8988T (cell line): ENCODE measurements around the gene CFAP74.

ENCODE experiments used
- DNase-seq: peaks from one replicate; pipeline ENCODE4 v3.0.0; 2011

Gene CFAP74

DNA sequence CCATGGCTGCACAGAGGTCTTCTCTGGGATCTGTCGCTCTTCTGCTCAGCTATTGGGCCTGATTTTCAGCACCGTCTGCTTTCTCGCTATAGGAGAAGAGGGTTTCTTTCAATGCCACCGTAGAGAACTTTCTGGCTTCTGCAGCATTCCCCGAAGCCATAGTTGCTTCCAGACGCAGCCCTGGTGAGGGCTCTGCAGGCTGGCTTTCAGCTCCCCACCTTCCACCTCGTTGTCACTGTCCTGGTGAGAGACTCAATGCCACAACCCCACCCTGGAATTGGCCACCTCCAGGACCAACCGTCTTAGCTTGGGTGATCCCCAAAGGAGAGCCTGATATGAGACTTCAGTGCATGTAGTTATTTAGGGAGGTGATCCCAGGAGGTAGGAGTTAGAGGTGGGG lies 34.6 kb upstream of the CFAP74 start:
- no peak for DNase-seq

- DNase-seq, result no peak
These were observed 33.9 kb upstream of the CFAP74 start for GRCh38 chr1:2037314-2037979.

DNA sequence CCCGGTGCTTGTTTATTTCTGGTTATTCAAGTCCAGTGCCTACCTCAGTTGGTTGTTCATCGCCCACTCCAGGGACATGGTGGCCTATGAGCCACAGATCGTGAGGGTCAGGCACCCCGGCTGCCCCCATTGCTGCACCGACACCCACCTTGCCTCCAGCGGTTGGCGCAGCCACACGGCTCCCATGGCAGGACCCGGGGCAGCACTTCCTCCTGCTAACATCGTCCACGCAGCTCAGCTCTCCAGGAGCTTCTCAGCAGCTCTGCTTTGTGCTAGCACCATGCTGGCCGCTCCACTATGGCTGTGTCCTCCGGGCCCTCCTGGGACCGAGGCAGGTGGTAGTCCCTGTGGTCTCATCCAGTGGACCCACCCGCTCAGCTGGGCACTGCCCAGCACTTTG lies 32.7 kb upstream of the CFAP74 start:
- no peak for DNase-seq

- no peak for DNase-seq
These were observed 29.6 kb upstream of the CFAP74 start for GRCh38 chr1:2033165-2033564.

DNA sequence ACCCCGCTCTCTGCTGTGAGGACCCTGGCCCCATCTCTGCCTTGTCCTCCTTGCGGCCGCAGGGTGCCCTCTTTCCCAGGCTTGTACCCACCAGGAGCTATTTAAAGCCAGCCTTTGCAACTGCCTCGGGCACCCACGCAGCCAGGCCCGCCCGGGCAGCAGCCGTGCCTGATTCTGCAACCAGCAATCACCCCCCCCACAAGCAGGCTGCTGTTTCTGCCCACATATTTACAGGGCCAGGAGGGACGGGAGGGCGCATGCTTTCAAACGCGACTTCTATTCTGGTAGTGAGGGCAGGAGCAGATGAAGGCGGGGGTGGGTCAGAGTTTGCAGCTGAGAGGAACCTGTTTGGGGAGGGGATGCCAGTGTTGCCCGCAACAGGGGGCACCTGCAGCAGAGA lies 29.2 kb upstream of the CFAP74 start:
- no peak for DNase-seq

DNA sequence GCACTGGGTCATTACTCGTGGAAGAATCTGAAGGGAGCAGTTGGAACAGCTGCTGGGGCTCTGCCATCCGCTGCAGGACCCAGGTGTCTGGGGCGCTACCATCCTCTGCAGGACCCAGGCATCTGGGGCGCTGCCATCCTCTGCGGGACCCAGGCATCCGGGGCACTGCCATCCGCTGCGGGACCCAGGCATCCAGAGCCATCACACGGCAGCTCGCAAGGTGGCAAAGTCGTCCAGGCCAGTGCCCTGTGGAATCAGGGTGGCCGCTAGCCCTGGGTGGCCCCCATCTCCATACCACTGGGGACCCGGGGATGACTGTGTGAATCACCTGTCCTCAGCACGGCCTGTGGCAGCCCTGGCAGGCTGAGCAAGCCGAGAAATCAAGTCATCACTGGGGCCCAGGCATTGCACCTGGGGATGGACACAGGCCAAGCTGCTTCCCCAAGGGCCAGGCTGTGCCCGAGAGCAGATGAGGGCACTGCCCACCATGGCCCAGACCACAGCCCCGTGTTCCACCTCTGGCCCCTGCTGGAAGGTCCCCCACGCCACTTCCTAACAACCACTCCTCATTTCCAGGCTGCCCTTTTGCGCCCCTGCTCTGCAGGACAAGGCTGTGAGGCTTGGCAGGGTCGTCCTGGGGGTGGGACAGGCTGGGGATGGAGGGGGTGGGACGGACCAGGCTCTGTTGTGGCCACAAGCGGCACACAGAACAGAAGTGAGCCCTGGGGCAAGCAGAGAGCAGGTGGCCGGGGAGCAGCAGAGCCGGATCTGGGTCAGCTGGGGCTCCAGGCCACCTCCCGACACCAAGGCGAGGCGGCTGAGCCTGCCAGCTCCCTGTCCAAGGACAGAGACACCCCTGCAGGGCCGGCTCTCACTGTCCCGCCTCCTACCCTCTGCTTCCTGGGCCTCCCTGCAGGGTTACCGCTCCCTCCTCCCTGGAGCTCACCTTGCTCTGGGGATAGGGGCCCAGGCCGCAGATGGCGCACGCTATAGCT lies 28.3 kb upstream of the CFAP74 start:
- DNase-seq, result no peak

DNA sequence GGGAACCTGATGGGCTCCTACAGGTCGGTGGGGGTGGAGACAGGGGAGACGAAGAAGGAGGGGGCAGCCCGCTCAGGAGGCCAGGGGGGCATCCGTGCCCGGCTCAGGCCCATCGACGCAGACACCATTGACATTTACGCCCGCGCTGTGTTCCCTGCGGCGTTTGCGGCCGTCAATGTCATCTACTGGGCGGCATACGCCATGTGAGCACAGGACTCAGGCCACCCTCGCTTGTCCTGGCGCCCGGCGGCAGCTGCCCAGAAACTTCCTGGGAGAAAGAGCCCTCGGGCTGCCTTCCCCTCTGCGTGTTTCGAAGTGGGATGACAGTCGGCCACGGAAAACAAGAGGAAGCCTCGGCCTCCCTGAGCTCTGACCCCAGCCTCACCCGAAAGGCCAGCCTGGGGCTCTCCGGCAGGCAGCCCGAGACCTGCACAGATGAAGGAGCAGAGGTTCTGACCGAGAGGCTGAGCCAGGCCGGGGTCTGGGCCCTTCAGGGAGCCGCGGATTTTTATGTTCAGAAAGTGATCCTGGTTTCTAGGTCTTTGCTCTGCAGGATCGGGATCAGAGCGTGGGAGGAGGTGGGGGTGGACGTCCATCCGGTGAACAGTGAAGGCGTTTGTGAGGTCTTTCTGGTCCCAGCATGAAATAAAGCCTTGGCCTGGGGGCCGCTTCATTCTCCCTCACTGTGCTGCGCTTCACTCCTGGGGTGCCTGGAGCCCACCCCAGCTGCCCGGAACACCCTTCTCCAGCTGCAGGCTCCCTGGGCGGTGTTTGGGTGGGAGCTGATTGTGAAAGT lies 26.7 kb upstream of the CFAP74 start:
- no peak for DNase-seq

DNA sequence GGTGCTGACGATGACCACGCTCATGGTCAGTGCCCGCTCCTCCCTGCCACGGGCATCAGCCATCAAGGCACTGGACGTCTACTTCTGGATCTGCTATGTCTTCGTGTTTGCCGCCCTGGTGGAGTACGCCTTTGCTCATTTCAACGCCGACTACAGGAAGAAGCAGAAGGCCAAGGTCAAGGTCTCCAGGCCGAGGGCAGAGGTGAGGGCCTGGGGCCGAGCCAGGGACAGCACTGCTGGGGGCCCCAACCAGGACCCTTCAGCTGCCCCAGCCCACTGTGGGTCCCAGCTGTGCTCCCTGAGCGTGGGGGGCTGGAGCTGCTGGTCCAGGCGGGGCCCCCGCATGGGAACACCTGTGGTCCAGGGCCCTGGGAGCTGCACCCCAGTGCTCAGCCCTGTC lies 26.0 kb upstream of the CFAP74 start:
- no peak for DNase-seq

DNA sequence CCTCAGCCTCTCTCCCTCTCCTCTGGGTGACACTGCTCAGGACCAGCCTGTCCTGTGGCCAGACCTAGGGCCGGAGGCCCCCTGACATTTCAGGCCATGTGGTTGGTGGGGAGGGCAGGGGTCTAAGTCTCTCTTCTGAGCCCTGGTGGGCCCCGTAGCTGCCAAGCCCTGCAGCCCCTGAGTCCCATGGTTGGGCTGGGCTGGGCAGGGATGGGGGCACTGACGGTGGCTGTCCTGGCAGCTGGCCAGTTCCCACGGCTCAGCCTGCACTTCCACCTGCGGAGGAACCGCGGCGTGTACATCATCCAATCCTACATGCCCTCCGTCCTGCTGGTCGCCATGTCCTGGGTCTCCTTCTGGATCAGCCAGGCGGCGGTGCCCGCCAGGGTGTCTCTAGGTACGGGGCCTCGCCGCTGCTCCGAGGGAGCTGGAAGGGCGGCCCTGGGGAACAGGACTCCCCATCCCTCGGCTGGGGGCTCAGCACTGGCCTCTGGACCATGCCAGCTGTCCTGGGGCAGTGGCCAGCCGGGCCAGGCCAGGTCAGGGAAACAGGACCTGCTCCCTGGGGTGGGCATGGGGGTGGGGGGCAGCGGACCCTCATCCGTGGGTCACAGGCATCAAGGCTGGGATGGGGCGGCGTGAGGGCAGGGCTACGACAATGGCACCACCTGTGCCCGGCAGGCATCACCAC lies 25.4 kb upstream of the CFAP74 start:
- no peak for DNase-seq

DNA sequence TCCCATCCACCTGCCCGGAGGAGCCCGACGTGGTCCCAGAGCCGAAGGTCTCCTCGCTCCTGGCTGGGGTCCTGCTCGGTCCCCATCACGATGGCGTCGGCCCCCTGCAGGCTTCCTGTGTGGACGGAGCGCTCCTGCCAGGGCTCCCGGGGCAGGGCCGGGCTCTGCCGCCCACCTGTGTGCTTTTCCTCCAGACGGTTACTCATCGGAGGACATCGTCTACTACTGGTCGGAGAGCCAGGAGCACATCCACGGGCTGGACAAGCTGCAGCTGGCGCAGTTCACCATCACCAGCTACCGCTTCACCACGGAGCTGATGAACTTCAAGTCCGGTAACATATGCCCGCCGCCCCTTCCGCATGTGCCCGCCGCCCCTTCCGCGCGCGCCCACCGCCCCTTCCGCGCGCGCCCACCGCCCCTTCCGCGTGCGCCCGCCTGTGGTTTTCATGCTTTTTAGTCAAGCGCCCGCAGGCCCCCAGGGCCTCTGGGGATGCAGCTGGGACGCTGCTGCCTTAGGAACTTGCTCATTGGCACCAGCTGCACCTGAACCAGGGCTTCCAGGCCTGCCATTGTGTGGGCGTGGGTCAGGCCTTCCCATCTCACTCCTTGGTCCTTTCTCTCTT lies 24.5 kb upstream of the CFAP74 start:
- DNase-seq, result no peak

DNA sequence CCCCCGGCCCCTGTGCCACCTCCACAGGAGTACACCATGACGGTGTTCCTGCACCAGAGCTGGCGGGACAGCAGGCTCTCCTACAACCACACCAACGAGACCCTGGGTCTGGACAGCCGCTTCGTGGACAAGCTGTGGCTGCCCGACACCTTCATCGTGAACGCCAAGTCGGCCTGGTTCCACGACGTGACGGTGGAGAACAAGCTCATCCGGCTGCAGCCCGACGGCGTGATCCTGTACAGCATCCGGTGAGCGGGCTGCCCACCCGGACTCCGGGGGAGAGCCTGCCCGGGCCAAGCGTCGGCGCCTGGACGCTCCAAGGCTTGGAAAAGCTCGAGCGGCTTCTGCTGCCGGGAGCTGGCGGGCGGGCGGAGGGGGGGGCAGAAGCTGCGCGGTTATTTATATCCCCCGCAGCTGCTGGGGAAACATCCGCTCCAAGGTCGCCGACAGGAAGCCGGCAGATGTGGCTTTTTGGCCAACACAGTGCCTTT lies 21.9 kb upstream of the CFAP74 start:
- DNase-seq, result no peak

DNA sequence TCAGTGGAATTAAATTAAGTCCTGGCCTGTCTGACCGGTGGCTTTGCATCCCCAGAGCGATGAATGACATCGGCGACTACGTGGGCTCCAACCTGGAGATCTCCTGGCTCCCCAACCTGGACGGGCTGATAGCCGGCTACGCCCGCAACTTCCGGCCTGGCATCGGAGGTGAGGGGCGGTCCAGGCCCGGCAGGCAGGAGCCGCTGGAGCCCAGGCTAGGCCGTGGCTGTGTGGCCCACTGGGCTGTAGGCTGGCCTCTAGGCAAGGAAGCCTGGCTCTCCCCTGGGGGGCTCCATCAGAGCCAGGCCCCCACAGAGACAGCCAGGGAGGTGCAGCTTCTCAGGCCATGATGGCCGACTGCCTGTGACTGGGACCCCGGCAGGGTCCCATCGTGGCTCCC lies 21.3 kb upstream of the CFAP74 start:
- DNase-seq, result no peak

- no peak for DNase-seq
These were observed 20.9 kb upstream of the CFAP74 start for GRCh38 chr1:2024451-2024850.

GRCh38 chr1:2023187-2023586 lies 19.6 kb upstream of the CFAP74 start:
- no peak for DNase-seq

GRCh38 chr1:2022063-2022770 lies 18.6 kb upstream of the CFAP74 start:
- no peak for DNase-seq

DNA sequence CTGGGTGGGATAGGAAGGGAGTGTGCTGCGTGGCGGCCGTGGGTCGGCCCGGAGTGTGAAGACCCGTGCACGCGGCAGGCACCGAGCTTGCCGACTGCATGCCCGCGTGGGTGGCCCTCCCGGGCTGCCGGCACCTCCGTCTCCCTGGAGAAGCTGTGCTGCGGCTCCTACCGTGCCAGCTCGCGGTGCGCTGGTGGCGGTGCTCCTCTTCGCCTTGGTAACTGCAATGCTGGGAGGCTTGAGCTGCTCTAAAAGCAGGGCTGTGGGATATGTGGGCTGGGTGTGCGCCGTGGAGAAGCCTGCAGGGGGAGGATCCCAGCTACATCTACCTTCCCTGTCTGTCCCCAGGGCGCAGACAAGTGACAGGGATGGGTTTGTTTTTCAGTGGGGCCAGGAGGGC lies 18.0 kb upstream of the CFAP74 start:
- no peak for DNase-seq

DNA sequence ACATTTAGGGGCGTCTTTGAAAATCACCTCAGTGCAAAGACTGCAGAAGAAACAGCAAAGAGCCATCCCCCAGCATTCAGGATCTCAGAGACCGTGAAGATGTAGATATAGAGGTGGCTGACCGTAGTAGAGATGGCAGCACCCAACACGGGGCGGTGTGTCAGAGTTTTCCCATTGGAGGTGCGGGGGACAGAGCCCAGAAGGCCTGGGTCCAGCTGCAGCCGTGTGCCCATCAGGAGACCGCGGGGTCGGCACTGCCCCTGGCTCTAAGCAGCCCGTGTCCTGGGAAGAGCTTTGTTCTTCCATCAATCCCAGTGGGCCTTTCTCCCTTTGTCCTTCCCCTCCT lies 16.7 kb upstream of the CFAP74 start:
- DNase-seq, result no peak

DNA sequence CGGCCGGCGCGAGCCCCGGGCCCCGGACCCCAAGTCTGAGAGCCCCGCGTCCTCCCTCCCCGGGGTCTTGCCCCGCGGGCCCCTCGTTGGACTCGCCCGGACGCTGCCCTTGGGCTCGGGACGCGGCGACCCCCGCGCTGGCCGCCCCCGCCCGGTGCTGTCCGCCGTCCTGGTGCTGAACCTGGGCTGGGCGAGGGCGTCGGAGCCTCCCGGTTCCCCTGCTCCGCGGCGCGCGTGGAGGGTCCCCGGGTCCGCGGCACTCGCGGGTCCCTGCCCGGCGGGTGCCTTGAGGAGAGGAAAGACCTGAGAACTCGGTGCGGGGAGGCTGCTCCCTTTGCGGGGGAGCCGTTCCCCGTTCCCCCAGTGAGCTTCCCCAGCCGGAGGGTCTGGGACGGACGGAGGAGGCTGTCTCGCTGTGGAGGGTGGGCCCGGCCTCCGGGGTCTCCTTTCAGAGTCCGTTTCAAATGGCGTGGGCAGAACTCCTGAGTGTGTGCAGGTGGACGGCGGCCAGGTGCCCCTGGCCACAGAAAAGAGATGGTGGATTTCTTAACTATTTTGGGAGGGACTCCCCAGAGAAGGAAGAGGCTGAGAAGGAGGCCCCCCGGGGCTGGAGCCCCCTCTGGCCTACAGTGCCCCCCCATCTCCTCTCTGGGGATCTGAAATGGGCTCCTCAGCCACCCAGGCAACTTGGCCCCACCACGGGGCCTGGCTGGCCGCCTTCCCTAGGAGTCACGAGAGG lies 16.2 kb upstream of the CFAP74 start:
- no peak for DNase-seq

GRCh38 chr1:2019172-2019543 lies 15.6 kb upstream of the CFAP74 start, which contains the start of gene GABRD:
Gene GABRD (plus strand): TSS chr1:2019345. CDS start chr1:2019424, 79 bp downstream.
- DNase-seq, result peak; percentile 83

- no peak for DNase-seq
These were observed 14.9 kb upstream of the CFAP74 start for GRCh38 chr1:2018217-2019171.
